Measurements from ENCODE around the gene ENAH. TPM values are rescaled to one million over a fixed set of nuclear protein-coding genes. Genes with fewer than 3 reads are reported as not detected.

Gene ENAH
- total RNA-seq, 1 donor from 2014 or later, result 434 TPM

GRCh38 chr1:225685476-225686176 is 32.7 kb upstream of the ENAH start:
- peak overlapping the region; percentile 76 for H3K27ac Mint-ChIP-seq (ENCODE audit: unreplicated experiment)
- no peak for DNase-seq (ENCODE audit: low spot score)
- H3K4me1 Mint-ChIP-seq (ENCODE audit: low read depth), result peaks cover 18% of the 10 kb centered on the region
- no peak overlapping the region for H3K4me3 Mint-ChIP-seq (ENCODE audit: unreplicated experiment)
- no peaks in the 10 kb centered on the region for H3K9me3 Mint-ChIP-seq (ENCODE audit: low read depth)
- H3K36me3 Mint-ChIP-seq (ENCODE audit: low read depth), result no peaks in the 10 kb centered on the region
- no peaks in the 10 kb centered on the region for H3K27me3 Mint-ChIP-seq (ENCODE audit: low read depth)
- TF ChIP-seq CTCF (IDR thresholded peaks at IDR 0.05), result no peak

- peaks cover 16% of the 10 kb centered on the region for H3K4me1 Mint-ChIP-seq (ENCODE audit: low read depth)
- H3K4me3 Mint-ChIP-seq (ENCODE audit: unreplicated experiment), result no peak overlapping the region
These were observed 31.8 kb upstream of the ENAH start for GRCh38 chr1:225684741-225685140.

DNA sequence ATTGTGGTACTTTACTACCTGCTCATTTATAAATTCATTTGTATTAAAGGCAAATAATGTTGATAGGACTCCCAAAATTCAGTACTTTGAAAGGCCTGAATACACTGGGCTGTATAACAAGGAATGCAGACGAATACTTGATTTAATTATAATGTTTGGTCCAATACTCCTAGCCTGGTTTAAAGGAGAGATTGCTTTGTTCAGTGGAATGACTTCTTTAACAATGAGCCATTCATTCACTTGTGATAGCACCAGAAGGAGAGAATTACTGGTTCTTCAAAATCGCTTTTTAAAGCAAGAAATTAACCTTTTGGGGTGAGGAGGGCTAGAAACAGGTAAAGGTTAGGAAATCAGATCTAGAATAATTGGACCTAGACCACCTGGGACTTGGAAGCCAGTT is 28.3 kb upstream of the ENAH start:
- no peak overlapping the region for H3K27ac Mint-ChIP-seq (ENCODE audit: unreplicated experiment)
- peaks cover 9% of the 10 kb centered on the region for H3K4me1 Mint-ChIP-seq (ENCODE audit: low read depth)
- no peaks in the 10 kb centered on the region for H3K9me3 Mint-ChIP-seq (ENCODE audit: low read depth)
- H3K36me3 Mint-ChIP-seq (ENCODE audit: low read depth), result no peaks in the 10 kb centered on the region
- DNase-seq (ENCODE audit: low spot score), result no peak
- peaks cover 2% of the 10 kb centered on the region for H3K27me3 Mint-ChIP-seq (ENCODE audit: low read depth)
- no peak for TF ChIP-seq CTCF (IDR thresholded peaks at IDR 0.05)
- H3K4me3 Mint-ChIP-seq (ENCODE audit: unreplicated experiment), result no peak overlapping the region

More at GRCh38 chr1:225684741-225685140, 31.8 kb upstream of the ENAH start:
- H3K36me3 Mint-ChIP-seq (ENCODE audit: low read depth), result no peaks in the 10 kb centered on the region
- H3K27me3 Mint-ChIP-seq (ENCODE audit: low read depth), result no peaks in the 10 kb centered on the region
- H3K9me3 Mint-ChIP-seq (ENCODE audit: low read depth), result no peaks in the 10 kb centered on the region
- DNase-seq (ENCODE audit: low spot score), result no peak
- no peak overlapping the region for H3K27ac Mint-ChIP-seq (ENCODE audit: unreplicated experiment)
- no peak for TF ChIP-seq CTCF (IDR thresholded peaks at IDR 0.05)

- no peak overlapping the region for H3K4me3 Mint-ChIP-seq (ENCODE audit: unreplicated experiment)
- no peaks in the 10 kb centered on the region for H3K4me1 Mint-ChIP-seq (ENCODE audit: low read depth)
- H3K27ac Mint-ChIP-seq (ENCODE audit: unreplicated experiment), result no peak overlapping the region
- no peaks in the 10 kb centered on the region for H3K36me3 Mint-ChIP-seq (ENCODE audit: low read depth)
- no peak for TF ChIP-seq CTCF (IDR thresholded peaks at IDR 0.05)
- H3K9me3 Mint-ChIP-seq (ENCODE audit: low read depth), result no peaks in the 10 kb centered on the region
- no peak for DNase-seq (ENCODE audit: low spot score)
- H3K27me3 Mint-ChIP-seq (ENCODE audit: low read depth), result peaks cover 2% of the 10 kb centered on the region
These were observed 25.6 kb upstream of the ENAH start for GRCh38 chr1:225678545-225678944.

- no peaks in the 10 kb centered on the region for H3K9me3 Mint-ChIP-seq (ENCODE audit: low read depth)
- peaks cover 2% of the 10 kb centered on the region for H3K27me3 Mint-ChIP-seq (ENCODE audit: low read depth)
These were observed 24.6 kb upstream of the ENAH start for GRCh38 chr1:225677350-225678124.

More at GRCh38 chr1:225677350-225678124, 24.6 kb upstream of the ENAH start:
- Mint-ChIP-seq H3K4me1 (ENCODE audit: low read depth) (no peaks in the 10 kb centered on the region), H3K27ac (ENCODE audit: unreplicated experiment) (no peak overlapping the region), H3K36me3 (ENCODE audit: low read depth) (no peaks in the 10 kb centered on the region), H3K4me3 (ENCODE audit: unreplicated experiment) (no peak overlapping the region)
- TF ChIP-seq CTCF (IDR thresholded peaks at IDR 0.05), result no peak
- no peak for DNase-seq (ENCODE audit: low spot score)

Measured in chondrocyte (in vitro differentiated cells).